Astrocyte of the spinal cord (primary cell): ENCODE results near the gene CCDC74B.
"Not testable (repeated sequence)": the region's sequence is repeated elsewhere in the genome, so short reads cannot be mapped to it uniquely, and the experiment has no call there.

ENCODE experiments used
- DNase-seq: peaks from one replicate; pipeline ENCODE4 v3.0.0; 2011; ENCODE audit warnings: low read depth, low spot score
- H3K4me3 ChIP-seq: 2 replicates; pipeline ENCODE4 v1.5.1; 2011; ENCODE audit warnings: low read depth, mild to moderate bottlenecking, low read length, moderate library complexity
- in situ Hi-C: cut with HindIII; loops from 2 replicates; pipeline ENCODE4 v1.10.0; 2017; ENCODE audit warnings: low sequenced_read_pairs
- TF ChIP-seq, protein P1 (sequence below): IDR thresholded peaks from 2 replicates; pipeline ENCODE4 v1.5.1; 2012; ENCODE audit warnings: low read depth, mild to moderate bottlenecking, low read length, inconsistent platforms

CCDC74B gene

DNA sequence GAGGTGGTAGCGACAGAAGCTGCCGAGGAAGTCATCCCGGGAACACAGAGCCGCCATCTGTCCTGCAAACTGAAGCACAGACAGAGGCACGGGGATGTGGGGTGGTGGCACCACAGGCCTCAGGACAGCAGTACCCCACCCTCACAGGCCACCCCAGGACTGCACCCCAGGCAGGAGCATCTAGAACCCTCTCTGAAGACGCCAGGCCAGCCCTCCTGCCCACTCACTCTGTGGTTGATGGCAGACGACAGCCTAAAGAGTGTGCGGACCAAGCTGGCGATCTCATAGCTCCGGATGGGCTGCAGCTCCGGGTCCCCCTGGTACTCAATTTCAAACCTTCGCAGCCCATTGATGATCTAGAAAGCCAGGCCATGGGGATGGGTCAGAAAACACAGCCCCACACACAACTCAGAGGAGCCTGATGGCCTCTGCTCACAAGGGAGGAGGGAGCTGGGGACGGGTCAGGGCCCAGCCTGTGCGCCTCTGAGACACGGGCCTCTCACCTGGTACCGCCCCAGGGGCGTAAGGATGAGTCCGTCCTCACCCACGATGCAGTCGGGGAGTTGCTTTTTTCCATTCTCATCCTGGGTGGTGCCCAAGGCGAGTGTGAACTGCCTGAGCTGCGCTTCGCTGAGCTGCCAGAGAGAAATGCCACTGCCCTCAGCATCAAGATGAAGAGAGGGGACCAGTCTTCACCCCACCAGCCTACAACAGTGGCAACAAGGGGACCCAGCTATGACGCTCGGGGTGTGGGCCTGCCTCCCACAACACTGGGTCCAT, 8.1 kb upstream of the CCDC74B start:
- in situ Hi-C loops: no loop called here
- H3K4me3 ChIP-seq: no peak overlapping the region
- TF ChIP-seq, protein P1, sequence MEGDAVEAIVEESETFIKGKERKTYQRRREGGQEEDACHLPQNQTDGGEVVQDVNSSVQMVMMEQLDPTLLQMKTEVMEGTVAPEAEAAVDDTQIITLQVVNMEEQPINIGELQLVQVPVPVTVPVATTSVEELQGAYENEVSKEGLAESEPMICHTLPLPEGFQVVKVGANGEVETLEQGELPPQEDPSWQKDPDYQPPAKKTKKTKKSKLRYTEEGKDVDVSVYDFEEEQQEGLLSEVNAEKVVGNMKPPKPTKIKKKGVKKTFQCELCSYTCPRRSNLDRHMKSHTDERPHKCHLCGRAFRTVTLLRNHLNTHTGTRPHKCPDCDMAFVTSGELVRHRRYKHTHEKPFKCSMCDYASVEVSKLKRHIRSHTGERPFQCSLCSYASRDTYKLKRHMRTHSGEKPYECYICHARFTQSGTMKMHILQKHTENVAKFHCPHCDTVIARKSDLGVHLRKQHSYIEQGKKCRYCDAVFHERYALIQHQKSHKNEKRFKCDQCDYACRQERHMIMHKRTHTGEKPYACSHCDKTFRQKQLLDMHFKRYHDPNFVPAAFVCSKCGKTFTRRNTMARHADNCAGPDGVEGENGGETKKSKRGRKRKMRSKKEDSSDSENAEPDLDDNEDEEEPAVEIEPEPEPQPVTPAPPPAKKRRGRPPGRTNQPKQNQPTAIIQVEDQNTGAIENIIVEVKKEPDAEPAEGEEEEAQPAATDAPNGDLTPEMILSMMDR: no peak
- DNase-seq: no peak

- DNase-seq: not testable (repeated sequence)
These were observed 7.4 kb upstream of the CCDC74B start for GRCh38 chr2:130152136-130152815.

DNA sequence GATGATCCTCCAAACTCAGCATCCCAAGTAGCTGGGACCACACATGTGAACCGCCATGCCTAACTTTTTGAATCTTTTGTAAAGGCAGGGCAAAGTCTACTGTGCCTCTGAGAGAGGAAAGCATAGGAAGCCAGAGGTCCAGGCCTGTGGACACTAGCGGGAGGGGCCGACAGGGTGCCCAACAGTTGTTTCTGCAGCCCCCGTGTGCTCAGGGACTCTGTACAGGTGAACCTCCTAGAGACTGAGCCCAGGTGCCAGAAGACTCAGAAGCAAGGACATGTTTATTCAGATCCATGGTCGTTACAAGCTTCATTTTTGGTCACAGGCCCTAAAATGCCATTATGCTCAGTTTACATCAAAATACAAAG, 6.2 kb upstream of the CCDC74B start:
- H3K4me3 ChIP-seq, DNase-seq, in situ Hi-C loops: not testable (repeated sequence)

More at GRCh38 chr2:130152136-130152815, 7.4 kb upstream of the CCDC74B start:
- in situ Hi-C loops, H3K4me3 ChIP-seq: not testable (repeated sequence)

DNA sequence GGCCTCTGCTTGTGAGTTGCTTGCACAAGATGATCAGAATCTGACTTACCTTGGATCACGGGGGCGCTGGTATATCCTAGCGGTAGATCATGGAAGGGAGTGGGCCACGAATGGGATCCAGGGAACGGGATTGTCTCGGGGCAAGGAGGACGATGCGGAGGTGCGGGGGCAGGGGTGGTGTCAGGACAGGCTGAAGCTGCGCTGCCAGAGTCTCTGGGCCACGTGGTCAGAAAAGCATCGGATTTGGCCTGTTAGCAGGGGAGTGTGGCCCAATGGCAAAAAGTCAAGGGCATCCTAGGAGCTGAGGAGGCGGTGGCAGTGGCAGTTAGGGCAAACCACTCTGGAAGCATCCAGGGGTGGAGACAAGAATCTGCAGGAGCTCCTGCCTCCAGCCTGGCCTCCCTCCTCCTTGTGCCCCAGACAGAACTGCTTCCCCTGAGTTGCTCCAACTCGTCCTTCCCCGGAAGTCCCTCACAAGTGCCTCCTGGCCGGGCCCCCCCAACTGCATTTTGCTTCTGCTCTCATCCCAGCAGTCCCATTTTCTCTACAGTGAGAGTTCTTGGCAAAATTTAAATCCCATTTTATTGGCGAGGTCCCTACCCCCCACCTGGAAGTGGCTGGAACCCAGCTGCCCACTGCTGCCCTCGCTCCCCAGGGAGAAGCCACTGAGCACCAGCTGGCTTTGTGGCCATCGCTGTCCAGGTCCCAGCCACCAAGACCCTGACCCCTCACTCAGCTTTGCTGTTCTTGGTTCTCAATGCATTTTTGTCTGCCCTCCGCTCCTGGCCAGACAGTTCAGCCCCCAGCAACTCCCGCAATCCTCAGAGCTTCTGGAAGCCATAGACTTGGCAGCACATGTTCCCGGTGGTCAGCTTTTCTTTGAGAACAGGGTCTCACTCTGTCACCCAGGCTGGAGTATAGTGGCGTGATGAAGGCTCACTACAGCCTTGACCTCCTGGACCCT, 5.6 kb upstream of the CCDC74B start:
- TF ChIP-seq, protein P1: no peak
- DNase-seq: no peak
- no peak overlapping the region for H3K4me3 ChIP-seq
- in situ Hi-C loops: no loop called here

DNA sequence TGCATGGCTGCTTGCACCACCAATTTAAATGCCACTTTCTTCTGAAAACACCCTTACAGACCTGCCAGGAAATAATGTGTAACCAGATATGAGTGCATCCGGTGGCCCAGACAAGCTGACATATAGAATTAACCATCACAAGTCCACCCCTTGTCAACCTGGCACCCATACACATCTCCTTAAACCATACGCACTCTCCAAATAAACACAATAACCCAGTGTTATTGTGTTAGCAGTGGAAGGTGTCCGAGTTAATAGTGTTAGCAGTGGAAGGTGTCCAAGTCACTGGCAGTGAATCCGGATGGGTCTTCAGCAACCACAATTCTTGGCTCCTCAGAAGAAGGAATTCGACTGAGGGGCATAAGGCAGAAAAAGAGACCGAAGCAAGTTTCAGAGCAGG, 3.6 kb upstream of the CCDC74B start:
- H3K4me3 ChIP-seq, in situ Hi-C loops, DNase-seq: not testable (repeated sequence)

- DNase-seq, in situ Hi-C loops, H3K4me3 ChIP-seq: not testable (repeated sequence)
These were observed 1.5 kb downstream of the CCDC74B start for GRCh38 chr2:130143266-130144039.

DNA sequence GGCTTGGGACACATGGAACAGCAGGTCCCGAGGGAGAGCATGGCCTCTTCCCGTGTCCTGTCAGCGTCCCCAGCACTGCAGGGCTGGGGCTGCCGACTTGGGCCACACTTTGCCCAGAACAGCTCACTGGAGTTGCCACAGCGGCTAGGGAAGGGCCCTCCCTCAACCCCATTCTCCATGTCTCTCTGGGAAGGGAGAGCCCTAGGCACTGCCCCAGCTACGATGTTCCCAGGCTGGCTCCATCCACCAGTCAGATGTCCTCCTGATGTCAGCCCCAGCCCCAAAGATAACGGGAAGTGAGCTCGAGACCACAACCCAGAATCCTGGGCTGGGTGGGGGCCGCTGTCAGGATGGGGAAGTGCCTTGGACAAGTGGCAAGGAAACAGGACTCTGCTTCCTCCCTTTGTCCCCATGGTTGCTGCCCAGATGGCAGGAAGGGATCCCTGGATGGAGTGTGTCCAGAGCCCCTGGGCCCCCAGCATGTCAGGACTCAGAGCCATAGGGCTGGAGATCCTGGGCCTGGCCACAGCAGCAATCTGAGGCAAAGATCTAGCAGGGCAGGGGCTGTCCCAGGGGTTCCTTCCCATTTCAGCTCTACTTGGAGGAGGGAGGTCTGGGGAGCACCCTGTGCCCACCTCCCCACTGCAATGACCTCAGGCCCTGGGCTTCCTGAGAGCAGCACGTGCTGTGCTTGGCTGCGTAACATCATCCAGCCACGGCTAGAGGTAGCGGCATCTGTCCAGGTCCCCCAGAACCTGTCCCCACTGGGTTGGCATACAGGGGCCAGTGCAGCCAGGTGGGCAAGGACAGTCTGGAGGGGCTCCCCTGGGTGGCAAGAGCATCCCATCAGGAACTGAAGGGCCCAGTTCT, 2.3 kb downstream of the CCDC74B start:
- in situ Hi-C loops, DNase-seq, H3K4me3 ChIP-seq: not testable (repeated sequence)

DNA sequence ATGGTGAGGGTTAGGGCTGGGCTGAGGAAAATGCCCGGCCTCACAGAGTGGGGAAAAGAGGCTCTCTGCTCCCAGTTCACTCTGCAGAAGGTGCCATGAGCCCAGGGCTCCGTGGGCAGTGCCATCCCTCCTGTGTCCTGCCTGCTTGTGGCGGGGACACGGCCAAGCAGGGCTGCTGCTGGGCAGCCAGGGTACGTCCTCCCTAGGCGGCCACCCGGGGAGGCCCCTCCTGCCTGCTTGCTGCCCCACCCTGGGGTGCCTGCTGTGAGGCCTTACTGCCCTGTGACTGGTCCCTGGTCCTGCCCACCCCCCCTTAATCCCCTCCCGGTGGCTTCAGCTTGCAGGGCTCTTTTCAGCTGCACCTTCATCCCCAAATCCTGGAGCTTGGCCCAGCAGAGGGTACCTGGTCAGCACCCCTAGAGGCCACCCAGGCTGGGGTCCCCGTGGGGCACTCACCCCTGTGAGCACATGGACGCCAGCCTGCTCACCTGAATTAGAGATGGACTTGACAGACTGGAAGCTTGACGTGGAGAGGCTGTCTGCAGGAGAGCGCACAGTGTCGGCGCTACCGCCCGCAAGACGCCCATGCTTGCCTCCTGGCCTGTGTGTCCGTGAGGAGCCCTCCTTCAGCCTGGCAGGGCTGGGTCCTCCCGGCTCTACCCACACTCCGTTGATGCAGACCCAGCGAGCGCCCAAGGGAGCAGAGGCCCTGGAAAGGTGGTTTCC, 3.1 kb downstream of the CCDC74B start:
- in situ Hi-C loops, H3K4me3 ChIP-seq, DNase-seq: not testable (repeated sequence)

DNA sequence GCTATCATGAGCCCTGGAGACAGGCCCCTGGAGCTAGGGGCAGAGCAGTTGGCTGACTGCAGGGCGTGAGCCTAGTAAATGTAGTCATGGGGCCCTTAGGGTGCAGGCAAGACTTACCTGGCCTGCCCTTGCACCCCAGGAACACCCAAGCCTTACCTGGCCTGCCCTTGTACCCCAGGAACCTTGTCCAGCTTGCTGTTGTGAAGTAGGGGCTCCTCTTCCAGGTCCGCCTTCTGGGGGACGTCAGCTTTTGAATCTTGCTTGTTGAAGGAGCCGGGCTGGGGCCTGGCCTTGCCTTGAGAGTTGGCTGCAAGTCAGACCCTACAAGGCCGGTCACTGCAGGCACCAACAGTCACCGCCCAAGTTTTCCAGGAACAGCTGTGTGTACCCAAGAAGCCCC, 3.9 kb downstream of the CCDC74B start:
- H3K4me3 ChIP-seq, in situ Hi-C loops, DNase-seq: not testable (repeated sequence)

DNA sequence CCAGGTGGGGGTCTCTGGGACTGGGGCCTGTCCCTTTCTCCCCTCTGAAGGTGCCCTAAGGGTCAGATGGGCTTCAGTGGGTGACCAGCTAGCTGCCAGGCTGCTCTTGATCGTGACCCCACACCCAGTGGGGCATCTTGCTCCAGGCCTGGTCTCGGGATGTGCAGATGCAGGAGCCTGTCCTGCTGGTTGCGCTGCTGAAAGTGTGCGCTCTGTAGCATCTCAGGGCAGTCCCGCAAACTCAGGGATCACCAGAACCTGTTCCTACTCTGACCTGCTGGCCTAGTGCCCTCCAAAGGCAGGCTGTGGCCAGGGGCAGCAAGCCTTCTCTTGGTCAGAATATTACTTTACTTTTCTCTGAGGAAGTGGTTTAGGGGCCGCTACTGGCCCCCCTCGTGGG, 4.4 kb downstream of the CCDC74B start:
- H3K4me3 ChIP-seq, DNase-seq, in situ Hi-C loops: not testable (repeated sequence)

- DNase-seq, in situ Hi-C loops, H3K4me3 ChIP-seq: not testable (repeated sequence)
These were observed 5.3 kb downstream of the CCDC74B start for GRCh38 chr2:130139331-130140280.

DNA sequence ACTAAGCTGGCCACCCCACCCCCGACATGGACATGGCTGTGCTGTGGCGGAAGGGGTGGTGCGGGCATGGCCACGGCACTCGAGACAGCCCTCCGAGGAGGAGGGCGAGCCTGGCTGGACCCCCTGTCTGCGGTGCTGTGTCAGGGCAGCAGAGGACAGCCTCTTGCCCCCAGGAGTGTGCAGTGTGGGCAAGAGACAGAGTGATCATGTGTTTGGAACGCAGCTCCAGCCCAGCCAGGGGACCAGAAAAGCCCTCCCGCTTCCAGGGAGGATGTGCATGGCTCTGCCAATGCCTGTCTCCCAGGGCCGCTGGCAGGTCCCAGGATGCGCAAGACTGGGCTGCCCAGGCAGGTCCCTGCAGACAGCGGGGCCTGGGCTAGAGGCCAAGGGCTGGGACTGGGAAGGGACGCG, 6.1 kb downstream of the CCDC74B start:
- DNase-seq, H3K4me3 ChIP-seq, in situ Hi-C loops: not testable (repeated sequence)
